Measurements from ENCODE around the gene ARMC8.
A peak's percentile ranks its signal among the peaks of the same experiment; 100 is the strongest.
"Not testable (repeated sequence)": the region's sequence is repeated elsewhere in the genome, so short reads cannot be mapped to it uniquely, and the experiment has no call there.

The ARMC8 gene

DNA sequence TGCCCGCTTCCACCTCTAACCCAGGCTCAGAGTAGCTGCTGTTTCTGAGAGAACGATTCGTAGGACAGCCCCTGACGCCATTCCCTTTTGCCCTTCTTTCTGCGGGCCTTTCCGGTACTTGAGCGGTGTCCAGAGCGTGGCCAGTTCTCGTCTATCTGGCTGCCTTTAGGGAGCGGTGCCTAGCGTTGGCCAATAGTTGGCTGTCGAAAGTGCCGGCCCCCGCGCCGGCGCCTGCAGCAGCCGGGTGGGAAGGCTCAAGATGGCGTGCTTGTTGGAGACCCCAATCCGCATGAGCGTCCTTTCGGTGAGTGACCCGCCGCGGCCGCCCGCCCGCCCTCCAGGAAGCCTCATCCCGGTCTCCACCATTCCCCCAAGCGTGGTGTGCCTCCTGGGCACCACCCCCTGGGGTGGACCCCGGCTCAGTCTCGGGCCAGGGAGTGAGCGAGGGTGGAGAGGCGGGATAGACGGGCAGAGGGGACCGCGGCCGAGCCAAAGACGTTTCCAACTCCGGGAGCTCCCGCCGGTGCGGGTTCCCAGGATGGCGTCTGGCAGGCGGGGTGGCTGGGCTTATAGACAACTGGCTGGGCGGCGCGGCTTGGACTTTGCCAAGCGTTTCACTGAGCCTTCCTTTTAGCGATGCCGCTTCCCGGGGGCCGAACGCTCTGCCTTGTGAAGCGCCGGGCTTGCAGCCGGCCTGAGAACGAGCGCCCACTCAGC is at the start of gene ARMC8:
Gene ARMC8 (plus strand): TSS at position 6 of the 717 bp plus-strand sequence. CDS start 254 bp downstream, at position 260.
- no peak for DNase-seq (ENCODE audit: low spot score)

GRCh38 chr3:138137861-138138260 is 49.2 kb upstream of the ARMC8 start:
- DNase-seq (ENCODE audit: low spot score), result no peak

DNA sequence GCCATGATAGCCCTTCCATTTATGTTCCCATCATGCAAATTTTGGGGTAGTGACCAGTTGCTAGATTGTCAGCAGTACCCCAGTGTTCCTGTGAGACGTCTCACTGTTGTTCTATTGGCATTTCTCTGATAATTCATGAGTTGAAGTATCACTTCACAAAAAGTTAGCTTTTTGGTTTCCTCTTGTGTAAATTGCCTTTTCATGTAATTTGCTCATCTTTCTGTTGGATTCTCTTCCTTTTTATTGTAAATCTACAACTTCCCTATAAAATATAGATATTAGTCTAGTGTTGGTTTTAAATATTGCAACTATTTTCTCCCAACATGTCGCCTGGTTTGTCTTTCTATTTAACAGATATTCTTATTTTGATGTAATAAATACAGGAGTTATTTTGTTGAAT is 47.4 kb upstream of the ARMC8 start:
- DNase-seq (ENCODE audit: low spot score), result no peak

DNA sequence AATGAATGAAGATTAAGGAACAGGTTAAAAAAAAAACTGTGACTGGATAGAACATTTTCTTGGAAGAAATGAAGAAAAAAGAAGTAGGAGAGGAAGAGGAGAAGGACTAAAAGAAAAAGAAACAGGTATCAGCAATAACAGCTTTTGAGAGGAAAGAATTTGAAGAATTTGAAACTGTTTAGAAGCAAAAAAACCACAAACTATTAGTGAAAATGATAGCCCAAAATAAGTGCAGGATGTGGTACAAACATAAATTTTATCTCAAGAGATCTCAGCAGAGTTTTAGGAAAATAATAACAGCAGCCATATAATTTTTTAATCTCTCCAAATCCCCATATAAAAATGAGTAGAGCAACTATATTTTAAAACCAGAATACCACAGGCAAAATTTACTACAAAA is 46.2 kb upstream of the ARMC8 start:
- DNase-seq (ENCODE audit: low spot score), result no peak

GRCh38 chr3:138142181-138142580 is 44.9 kb upstream of the ARMC8 start:
- not testable (repeated sequence) for DNase-seq (ENCODE audit: low spot score)

DNA sequence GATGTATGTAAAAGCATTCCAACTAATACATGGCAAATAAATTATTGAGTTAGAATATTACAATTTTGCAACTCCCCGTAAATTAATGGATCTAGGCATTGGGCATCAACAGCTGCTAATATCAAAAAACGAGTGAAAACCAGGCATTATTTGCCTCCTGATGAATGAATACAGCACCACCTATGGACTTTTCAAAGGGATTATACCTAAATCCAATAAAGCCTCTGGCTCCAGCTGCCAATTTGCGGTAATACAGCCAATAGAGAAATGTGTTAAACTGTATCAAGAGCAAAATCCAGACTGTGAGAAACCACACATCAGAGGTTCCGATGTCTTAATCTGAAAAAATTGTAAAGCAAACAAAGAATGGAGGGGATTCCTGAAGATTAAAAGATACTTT is 38.6 kb upstream of the ARMC8 start:
- peak; percentile 22 for DNase-seq (ENCODE audit: low spot score)

GRCh38 chr3:138154534-138154933 is 32.6 kb upstream of the ARMC8 start:
- no peak for DNase-seq (ENCODE audit: low spot score)

GRCh38 chr3:138157743-138158142 is 29.4 kb upstream of the ARMC8 start:
- DNase-seq (ENCODE audit: low spot score), result no peak

DNA sequence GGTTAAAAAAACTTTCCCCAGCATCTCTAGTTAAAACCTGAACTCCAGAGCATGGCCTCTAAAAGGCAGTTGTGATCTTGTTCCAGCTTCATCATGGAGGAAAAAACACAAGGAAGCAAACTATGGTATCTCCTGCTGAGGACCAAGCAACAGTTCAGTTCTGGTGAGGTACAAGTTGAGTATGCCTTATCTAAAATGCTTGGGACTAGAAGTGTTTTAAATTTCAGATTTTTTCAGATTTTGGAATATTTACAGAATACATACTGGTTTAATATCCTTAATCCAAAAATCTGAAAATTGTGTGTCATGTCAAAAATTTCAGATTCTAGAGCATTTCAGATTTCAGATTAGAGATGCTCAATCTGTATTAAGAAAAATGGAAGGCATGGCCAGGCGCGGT is 22.0 kb upstream of the ARMC8 start:
- no peak for DNase-seq (ENCODE audit: low spot score)

DNA sequence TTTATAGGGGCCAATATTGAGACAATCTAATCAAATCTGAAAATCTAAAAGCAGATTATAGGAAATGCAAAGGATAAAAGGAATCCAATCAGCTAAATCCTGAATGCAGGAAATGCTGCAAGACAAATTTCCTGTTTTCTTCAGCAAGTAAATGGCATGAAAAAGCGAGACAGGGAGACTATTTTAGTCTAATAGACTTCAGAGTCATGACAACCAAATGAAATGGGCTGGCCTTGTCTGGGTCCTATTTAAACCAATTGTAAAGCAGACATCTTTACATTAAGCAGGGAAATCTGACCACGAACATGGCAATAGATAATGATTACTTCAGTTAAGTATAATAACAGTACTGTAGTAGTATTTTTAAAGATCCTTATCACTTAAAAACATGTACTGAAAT is 14.5 kb upstream of the ARMC8 start:
- peak; percentile 18 for DNase-seq (ENCODE audit: low spot score)

- DNase-seq (ENCODE audit: low spot score), result peak; percentile 26
Observed at GRCh38 chr3:138173769-138174420, 13.2 kb upstream of the ARMC8 start.

GRCh38 chr3:138174421-138175131 is 12.5 kb upstream of the ARMC8 start, which contains the start of gene DBR1:
TSS of gene DBR1 (minus strand) at chr3:138174921. CDS start at chr3:138174795, 126 bp downstream.
- peak; percentile 88 for DNase-seq (ENCODE audit: low spot score)

GRCh38 chr3:138180375-138181029 is 6.6 kb upstream of the ARMC8 start:
- peak; percentile 69 for DNase-seq (ENCODE audit: low spot score)

DNA sequence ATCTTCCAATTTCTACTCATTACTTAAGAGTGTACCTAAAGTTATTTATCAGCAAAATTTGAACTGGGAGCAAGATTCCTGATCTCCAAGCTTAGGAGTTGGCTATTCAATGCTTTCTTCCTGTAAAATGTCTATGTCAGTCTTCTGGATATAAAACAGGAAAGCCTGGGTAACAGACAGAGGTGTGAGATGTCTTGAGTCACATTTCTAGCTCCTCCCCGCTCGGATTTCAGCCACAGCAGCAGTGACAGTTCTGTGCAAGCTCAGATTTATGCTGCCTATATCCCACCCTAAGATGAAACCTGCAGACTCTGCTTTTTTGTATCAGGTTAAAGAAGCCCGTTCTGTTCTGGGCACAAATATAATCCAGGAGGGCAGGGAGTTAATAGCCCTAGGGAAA is 2.1 kb upstream of the ARMC8 start:
- peak; percentile 34 for DNase-seq (ENCODE audit: low spot score)

DNA sequence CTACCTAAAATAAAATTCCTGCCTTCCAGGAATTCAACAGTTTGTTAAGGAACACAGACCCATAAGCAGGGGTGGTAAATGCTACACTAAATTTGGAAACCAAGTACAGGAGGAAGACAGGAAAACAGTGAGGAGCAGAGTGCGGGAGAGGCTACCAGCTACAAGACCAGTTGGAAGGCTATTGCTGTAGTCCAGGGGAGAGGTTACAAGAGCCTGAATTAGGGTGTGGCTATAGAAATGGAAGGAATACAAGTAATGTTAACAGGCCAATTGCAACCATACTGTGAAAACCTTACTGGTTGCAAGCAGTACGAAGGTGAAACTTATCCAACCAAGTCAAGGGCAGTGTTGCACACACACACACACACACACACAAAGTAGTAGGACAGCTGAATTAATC is 880 bp upstream of the ARMC8 start:
- peak; percentile 34 for DNase-seq (ENCODE audit: low spot score)

GRCh38 chr3:138186803-138187295 is 252 bp upstream of the ARMC8 start:
- DNase-seq (ENCODE audit: low spot score), result peak; percentile 92

GRCh38 chr3:138188013-138188730 is 1.1 kb downstream of the ARMC8 start:
- peak; percentile 75 for DNase-seq (ENCODE audit: low spot score)

- DNase-seq (ENCODE audit: low spot score), result no peak
Observed at GRCh38 chr3:138195481-138195880, 8.4 kb downstream of the ARMC8 start.

- DNase-seq (ENCODE audit: low spot score), result no peak
Observed at GRCh38 chr3:138196023-138196422, 8.9 kb downstream of the ARMC8 start.

DNA sequence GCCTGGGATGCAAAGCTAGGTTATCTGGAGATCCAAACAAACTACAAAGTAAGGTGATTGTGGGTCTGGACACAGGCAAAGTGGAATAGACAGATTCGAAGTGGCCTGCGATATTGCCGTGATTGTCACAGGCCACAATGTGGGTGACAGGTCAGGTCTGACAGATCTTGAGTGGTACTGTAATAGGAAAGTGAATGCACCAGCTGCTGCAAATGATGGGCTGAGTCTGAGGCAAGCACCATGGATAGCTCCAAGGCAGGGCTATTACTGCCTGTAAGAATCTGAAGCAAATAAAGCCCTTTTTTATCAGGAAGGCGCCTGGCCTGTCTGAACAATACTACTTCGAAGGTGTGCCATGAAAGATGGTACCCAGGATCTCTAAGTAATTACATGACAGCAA is 10.0 kb downstream of the ARMC8 start:
- DNase-seq (ENCODE audit: low spot score), result peak; percentile 44

DNA sequence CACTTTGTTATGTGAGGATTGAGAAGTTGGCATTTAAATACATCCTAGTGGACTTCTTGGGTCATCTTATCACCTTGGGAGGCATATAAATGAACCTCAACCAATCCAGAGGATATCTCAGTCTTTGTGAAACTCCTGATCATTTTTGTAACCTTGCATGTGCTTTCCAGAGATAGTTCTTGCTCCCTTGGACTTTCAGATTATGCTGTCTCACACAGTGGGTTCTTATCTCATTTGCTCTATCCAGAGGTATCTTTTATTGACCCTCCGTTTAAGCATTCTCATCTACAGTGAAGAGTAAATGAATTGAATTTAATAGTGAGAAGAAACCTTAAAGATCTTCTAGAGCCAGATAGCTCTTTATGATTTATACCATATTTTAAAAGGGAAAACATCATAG is 10.4 kb downstream of the ARMC8 start:
- DNase-seq (ENCODE audit: low spot score), result no peak

DNA sequence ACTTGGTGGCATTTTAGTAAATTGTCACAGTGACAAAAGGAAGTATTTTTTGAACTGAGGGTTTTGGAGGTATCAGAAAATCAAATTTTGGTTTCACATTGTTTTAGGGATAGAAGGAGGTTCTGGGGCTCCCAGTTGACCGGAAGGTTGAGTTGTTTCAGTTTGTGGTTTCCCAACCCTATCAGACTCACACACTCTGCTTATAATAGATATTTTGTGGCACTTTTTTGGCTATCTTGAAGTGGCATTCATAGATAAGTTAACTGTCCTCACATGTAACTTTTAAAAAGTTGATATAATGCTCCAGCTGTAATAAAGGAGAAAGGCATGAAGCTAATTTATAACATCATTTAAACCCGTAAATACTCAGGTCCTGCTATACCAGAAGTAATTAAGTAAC is 12.8 kb downstream of the ARMC8 start:
- DNase-seq (ENCODE audit: low spot score), result no peak
